NT2/D1 (cell line): ENCODE results near the gene PDGFRB.

Source experiments
- SUZ12 ChIP-seq: IDR thresholded peaks from 2 replicates; pipeline ENCODE4 v1.6.1; 2011; ENCODE audit not compliant: insufficient read length, insufficient read depth; ENCODE audit errors: extremely low read depth
- ZNF274 ChIP-seq: IDR thresholded peaks from 2 replicates; pipeline ENCODE4 v1.6.1; 2011; ENCODE audit warnings: mild to moderate bottlenecking, low read depth, low read length

- no peak for TF ChIP-seq ZNF274
- TF ChIP-seq SUZ12 = no peak
Measured at GRCh38 chr5:150133581-150134197, 22.0 kb downstream of the PDGFRB start.
